Measurements from ENCODE around the gene FAM32A.

The FAM32A gene

GRCh38 chr19:16185768-16186123, 536 bp downstream of the FAM32A start:
- H2AFZ ChIP-seq (ENCODE audit: low read length), result 0 out of 2 replicates have a peak overlapping the region, but pooled peaks have one; percentile 60
- no peaks in the 10 kb centered on the region for H3K27me3 ChIP-seq (ENCODE audit: insufficient read depth, low read length, poor library complexity, severe bottlenecking)
- peaks cover 22% of the 10 kb centered on the region for H4K20me1 ChIP-seq (ENCODE audit: insufficient read depth, low read length, poor library complexity, severe bottlenecking)
- H3K9me3 ChIP-seq (ENCODE audit: insufficient read depth, low read depth, low read length), result no peaks in the 10 kb centered on the region
- peak overlapping the region; percentile 88 for H3K9ac ChIP-seq (ENCODE audit: low read depth, low read length, poor library complexity, severe bottlenecking)
- H3K4me1 ChIP-seq (ENCODE audit: insufficient read depth, low read length, poor library complexity, severe bottlenecking), result peaks cover 29% of the 10 kb centered on the region
- TF ChIP-seq EZH2phosphoT487 (IDR thresholded peaks at IDR 0.05; ENCODE audit: borderline replicate concordance), result no peak
- peak; percentile 63 for TF ChIP-seq CTCF (conservative IDR thresholded peaks at IDR 0.05; ENCODE audit: low read length)
- H3F3A ChIP-seq (ENCODE audit: low read depth), result no peaks in the 10 kb centered on the region
- H3K79me2 ChIP-seq (ENCODE audit: insufficient read depth, low read length), result peaks cover 50% of the 10 kb centered on the region
- peaks cover 16% of the 10 kb centered on the region; the same call in 1 of the 2 replicates for H3K36me3 ChIP-seq (ENCODE audit: insufficient read depth, low read length)
- no peaks in the 10 kb centered on the region for H3K9me2 ChIP-seq (replicated peaks; ENCODE audit: low read depth, low read length)
- H3K4me3 ChIP-seq (ENCODE audit: low read length, poor library complexity, severe bottlenecking), result peak overlapping the region; percentile 86
- H3K4me2 ChIP-seq (ENCODE audit: low read depth, low read length, poor library complexity, severe bottlenecking), result peak overlapping the region; percentile 95

- Histone ChIP-seq H3K9me3 (ENCODE audit: insufficient read depth, low read depth, low read length) (no peaks in the 10 kb centered on the region), H3K4me2 (ENCODE audit: low read depth, low read length, poor library complexity, severe bottlenecking) (peak overlapping the region; percentile 56)
These were observed 3.3 kb downstream of the FAM32A start for GRCh38 chr19:16188521-16188920.

GRCh38 chr19:16190198-16190597, 5.0 kb downstream of the FAM32A start:
- Histone ChIP-seq H3F3A (ENCODE audit: low read depth) (no peaks in the 10 kb centered on the region), H3K9me3 (ENCODE audit: insufficient read depth, low read depth, low read length) (no peaks in the 10 kb centered on the region), H3K9ac (ENCODE audit: low read depth, low read length, poor library complexity, severe bottlenecking) (no peak overlapping the region), H3K4me2 (ENCODE audit: low read depth, low read length, poor library complexity, severe bottlenecking) (no peak overlapping the region), H3K79me2 (ENCODE audit: insufficient read depth, low read length) (peaks cover 50% of the 10 kb centered on the region), H3K4me3 (ENCODE audit: low read length, poor library complexity, severe bottlenecking) (no peak overlapping the region), H3K9me2 (replicated peaks; ENCODE audit: low read depth, low read length) (no peaks in the 10 kb centered on the region), H3K4me1 (ENCODE audit: insufficient read depth, low read length, poor library complexity, severe bottlenecking) (peaks cover 21% of the 10 kb centered on the region), H2AFZ (ENCODE audit: low read length) (no peak overlapping the region), H4K20me1 (ENCODE audit: insufficient read depth, low read length, poor library complexity, severe bottlenecking) (peaks cover 22% of the 10 kb centered on the region), H3K27me3 (ENCODE audit: insufficient read depth, low read length, poor library complexity, severe bottlenecking) (no peaks in the 10 kb centered on the region), H3K36me3 (ENCODE audit: insufficient read depth, low read length) (peaks cover 33% of the 10 kb centered on the region; the same call in 1 of the 2 replicates)
- TF ChIP-seq EZH2phosphoT487 (IDR thresholded peaks at IDR 0.05; ENCODE audit: borderline replicate concordance), result no peak
- TF ChIP-seq CTCF (conservative IDR thresholded peaks at IDR 0.05; ENCODE audit: low read length), result no peak

More at GRCh38 chr19:16188521-16188920, 3.3 kb downstream of the FAM32A start:
- TF ChIP-seq CTCF (conservative IDR thresholded peaks at IDR 0.05; ENCODE audit: low read length), result no peak
- no peak for TF ChIP-seq EZH2phosphoT487 (IDR thresholded peaks at IDR 0.05; ENCODE audit: borderline replicate concordance)
- Histone ChIP-seq H3K36me3 (ENCODE audit: insufficient read depth, low read length) (peaks cover 33% of the 10 kb centered on the region; the same call in 1 of the 2 replicates), H3K9ac (ENCODE audit: low read depth, low read length, poor library complexity, severe bottlenecking) (peak overlapping the region; percentile 27), H3K79me2 (ENCODE audit: insufficient read depth, low read length) (peaks cover 50% of the 10 kb centered on the region), H3K4me3 (ENCODE audit: low read length, poor library complexity, severe bottlenecking) (peak overlapping the region; percentile 21), H3K4me1 (ENCODE audit: insufficient read depth, low read length, poor library complexity, severe bottlenecking) (peaks cover 27% of the 10 kb centered on the region), H3K9me2 (replicated peaks; ENCODE audit: low read depth, low read length) (no peaks in the 10 kb centered on the region), H2AFZ (ENCODE audit: low read length) (no peak overlapping the region), H3K27me3 (ENCODE audit: insufficient read depth, low read length, poor library complexity, severe bottlenecking) (no peaks in the 10 kb centered on the region), H3F3A (ENCODE audit: low read depth) (no peaks in the 10 kb centered on the region), H4K20me1 (ENCODE audit: insufficient read depth, low read length, poor library complexity, severe bottlenecking) (peaks cover 22% of the 10 kb centered on the region)
